Measurements from ENCODE around the gene BMAL1.

DNA sequence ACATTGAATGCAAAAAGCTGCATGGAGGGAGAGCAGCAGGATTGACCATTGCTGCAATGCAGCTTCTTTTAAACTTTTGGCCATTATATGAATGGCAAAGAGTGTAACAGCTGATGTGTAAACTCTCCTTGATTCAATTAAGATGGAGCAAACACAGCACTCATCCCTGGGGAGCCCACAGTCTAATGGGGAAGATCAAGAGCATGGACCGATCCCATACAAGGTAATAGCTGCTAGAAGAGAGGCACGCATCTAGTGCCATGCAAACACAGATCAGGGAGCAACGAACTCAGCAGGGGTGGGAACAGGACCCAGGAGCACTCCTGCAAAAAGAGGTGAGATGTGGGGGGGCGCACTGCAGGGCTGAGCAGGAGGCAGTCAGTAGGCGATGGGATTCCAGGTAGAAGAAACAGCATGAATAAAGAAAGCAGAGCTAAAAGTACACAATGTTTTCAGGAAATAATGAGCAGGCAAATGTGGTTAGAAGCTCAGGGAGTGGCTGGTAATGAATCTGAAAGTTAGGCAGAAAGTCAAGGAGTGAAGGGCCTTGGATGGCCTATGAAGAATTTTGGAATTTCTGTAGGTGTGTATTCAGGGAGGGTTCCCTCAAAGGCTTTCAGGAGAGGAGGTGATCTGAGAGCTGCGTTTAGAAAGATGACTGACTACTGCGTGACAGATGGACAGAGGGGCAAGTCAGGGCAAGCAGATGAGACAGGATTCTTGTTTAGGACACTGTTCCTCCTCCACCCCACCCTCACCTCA is 17.2 kb upstream of the BMAL1 start:
- TF ChIP-seq POLR2AphosphoS5 (IDR thresholded peaks at IDR 0.05; ENCODE audit: borderline replicate concordance, low read depth, low read length) (no peak), EZH2 (IDR thresholded peaks at IDR 0.05) (no peak), FOXP2 (optimal IDR thresholded peaks at IDR 0.05; ENCODE audit: control extremely low read depth, extremely low read length, insufficient read depth) (no peak)
